ENCODE data around the gene FGF3.

Gene FGF3

GRCh38 chr11:69818603-69819441 is at the start of gene FGF3:
FGF3 (minus strand) TSS chr11:69819416; CDS start chr11:69818933, 483 bp downstream.
- no peak for DNase-seq

- DNase-seq = no peak
Measured at GRCh38 chr11:69868871-69869270, 49.7 kb upstream of the FGF3 start.

GRCh38 chr11:69868006-69868810 is 49.0 kb upstream of the FGF3 start:
- DNase-seq = no peak

GRCh38 chr11:69867076-69868005 is 48.1 kb upstream of the FGF3 start:
- no peak for DNase-seq

- DNase-seq = no peak
Measured at GRCh38 chr11:69866648-69867047, 47.4 kb upstream of the FGF3 start.

GRCh38 chr11:69865707-69866106 is 46.5 kb upstream of the FGF3 start:
- DNase-seq = no peak

- no peak for DNase-seq
Measured at GRCh38 chr11:69864686-69865661, 45.8 kb upstream of the FGF3 start.

- no peak for DNase-seq
Measured at GRCh38 chr11:69863544-69864200, 44.5 kb upstream of the FGF3 start.

- no peak for DNase-seq
Measured at GRCh38 chr11:69862797-69863543, 43.8 kb upstream of the FGF3 start.

- no peak for DNase-seq
Measured at GRCh38 chr11:69862331-69862771, 43.1 kb upstream of the FGF3 start.

- DNase-seq = no peak
Measured at GRCh38 chr11:69861901-69862300, 42.7 kb upstream of the FGF3 start.

GRCh38 chr11:69860796-69861445 is 41.7 kb upstream of the FGF3 start:
- DNase-seq = no peak

- DNase-seq = no peak
Measured at GRCh38 chr11:69860244-69860643, 41.0 kb upstream of the FGF3 start.

- no peak for DNase-seq
Measured at GRCh38 chr11:69859275-69859934, 40.2 kb upstream of the FGF3 start.

- DNase-seq = no peak
Measured at GRCh38 chr11:69855421-69855820, 36.2 kb upstream of the FGF3 start.

GRCh38 chr11:69854713-69855112 is 35.5 kb upstream of the FGF3 start:
- no peak for DNase-seq

- DNase-seq = no peak
Measured at GRCh38 chr11:69852056-69852455, 32.8 kb upstream of the FGF3 start.

GRCh38 chr11:69848201-69848600 is 29.0 kb upstream of the FGF3 start:
- no peak for DNase-seq

GRCh38 chr11:69844396-69844795 is 25.2 kb upstream of the FGF3 start:
- DNase-seq = no peak
